H1 (cell line): ENCODE data around the gene CHST3. TPM values are rescaled to one million over a fixed set of nuclear protein-coding genes. Genes with fewer than 3 reads are reported as not detected.
A peak's percentile ranks its signal among the peaks of the same experiment; 100 is the strongest.

Experiments used
- ASH2L ChIP-seq: fragments of 200-600, 300-600 bp; sonication (generic); IDR thresholded peaks from one replicate; pipeline ENCODE4 v1.7.1; 2017; ENCODE audit warnings: low read length
- BCL11A ChIP-seq, 2 experiments: IDR thresholded peaks; one replicate each; pipeline ENCODE4 v1.6.1; 2011; ENCODE audit warnings: low read depth in 2 of 2, low read length in 2 of 2, mild to moderate bottlenecking in 2 of 2
- CBX5 ChIP-seq: fragments of 300-800, 300-1000 bp; sonication (generic); IDR thresholded peaks from 2 replicates; pipeline ENCODE4 v1.7.1; 2016; ENCODE audit warnings: antibody characterized with exemption, low read length, low read depth
- CBX8 ChIP-seq: fragments of 300-800, 300-1000 bp; sonication (generic); IDR thresholded peaks from 2 replicates; pipeline ENCODE4 v1.7.1; 2016; ENCODE audit warnings: low read depth, low read length, borderline replicate concordance
- CREB1 ChIP-seq: IDR thresholded peaks from 2 replicates; pipeline ENCODE4 v1.6.1; 2012; ENCODE audit warnings: inconsistent platforms
- EP300 ChIP-seq, 2 experiments: IDR thresholded peaks; 1 replicate in 1 of 2; 2 replicates in 1 of 2; pipeline ENCODE4 v1.6.1; 2011 to 2012; ENCODE audit warnings: low read depth in 2 of 2, low read length in 2 of 2, mild to moderate bottlenecking in 2 of 2, borderline replicate concordance in 1 of 2, inconsistent platforms in 1 of 2, moderate library complexity in 1 of 2
- EZH2 ChIP-seq: fragments of 200-600 bp; sonication (generic); IDR thresholded peaks from 2 replicates; pipeline ENCODE4 v1.7.1; 2012; ENCODE audit warnings: low read depth, mild to moderate bottlenecking, moderate library complexity, low read length, inconsistent platforms; ENCODE audit not compliant: severe bottlenecking
- GABPA ChIP-seq: IDR thresholded peaks from 2 replicates; pipeline ENCODE4 v1.6.1; 2011; ENCODE audit warnings: mild to moderate bottlenecking, low read length, moderate library complexity, borderline replicate concordance; ENCODE audit not compliant: insufficient read depth
- HDAC2 ChIP-seq, 2 experiments: fragments of 300-600 bp in 1 of 2; sonication (generic) in 1 of 2; IDR thresholded peaks; 2 replicates each; pipeline ENCODE4 v1.6.1; 2011 to 2012; ENCODE audit warnings: low read depth in 2 of 2, low read length in 2 of 2, mild to moderate bottlenecking in 2 of 2, moderate library complexity in 2 of 2, borderline replicate concordance in 1 of 2, inconsistent platforms in 1 of 2
- JUN ChIP-seq: IDR thresholded peaks from 2 replicates; pipeline ENCODE4 v1.6.1; 2011; ENCODE audit warnings: low read depth, mild to moderate bottlenecking, improper control_type of control experiment, low read length
- KDM1A ChIP-seq: fragments of 200-600, 300-600 bp; sonication (generic); IDR thresholded peaks from 2 replicates; pipeline ENCODE4 v1.7.1; 2016; ENCODE audit warnings: mild to moderate bottlenecking, low read length, borderline replicate concordance
- KDM5A ChIP-seq: fragments of 200-600 bp; IDR thresholded peaks from 2 replicates; pipeline ENCODE4 v1.7.1; 2012; ENCODE audit warnings: mild to moderate bottlenecking, low read length, inconsistent platforms, mixed read lengths
- NANOG ChIP-seq: IDR thresholded peaks from 2 replicates; pipeline ENCODE4 v1.6.1; 2011; ENCODE audit warnings: low read length, low read depth, mild to moderate bottlenecking, inconsistent platforms; ENCODE audit not compliant: insufficient read depth, poor library complexity, severe bottlenecking
- NRF1 ChIP-seq: IDR thresholded peaks from 2 replicates; pipeline ENCODE4 v1.6.1; 2011; ENCODE audit warnings: mild to moderate bottlenecking, low read depth, low read length, improper control_type of control experiment
- RAD21 ChIP-seq, 2 experiments: IDR thresholded peaks in 1 of 2; conservative IDR thresholded peaks in 1 of 2; 2 replicates each; pipeline ENCODE4 v1.6.1; 2011; ENCODE audit warnings: low read depth in 2 of 2, low read length in 2 of 2, improper control_type of control experiment in 1 of 2, inconsistent platforms in 1 of 2, mild to moderate bottlenecking in 1 of 2, moderate library complexity in 1 of 2
- RFX5 ChIP-seq: IDR thresholded peaks from 2 replicates; pipeline ENCODE4 v1.6.1; 2011; ENCODE audit warnings: low read depth, low read length, improper control_type of control experiment, borderline replicate concordance
- SIN3A ChIP-seq, 2 experiments: IDR thresholded peaks in 1 of 2; conservative IDR thresholded peaks in 1 of 2; 2 replicates each; pipeline ENCODE4 v1.6.1; 2011 to 2012; ENCODE audit warnings: low read length in 2 of 2, improper control_type of control experiment in 1 of 2, low read depth in 1 of 2, mild to moderate bottlenecking in 1 of 2
- SIX5 ChIP-seq: IDR thresholded peaks from 2 replicates; pipeline ENCODE4 v1.6.1; 2011; ENCODE audit warnings: mild to moderate bottlenecking, low read depth, low read length
- SP2 ChIP-seq: IDR thresholded peaks from 2 replicates; pipeline ENCODE4 v1.6.1; 2012; ENCODE audit warnings: mild to moderate bottlenecking, low read length, inconsistent platforms
- TAF1 ChIP-seq: IDR thresholded peaks from 2 replicates; pipeline ENCODE4 v1.6.1; 2011; ENCODE audit warnings: mild to moderate bottlenecking, low read depth, low read length
- TCF12 ChIP-seq: IDR thresholded peaks from 2 replicates; pipeline ENCODE4 v1.6.1; 2011; ENCODE audit warnings: low read depth, mild to moderate bottlenecking, low read length
- polyA plus RNA-seq, 7 experiments: library from polyadenylated mRNA; depleted of rRNA in 3 of 7; stranded (reverse) in 5 of 7; unstranded in 2 of 7; fragments of >200 nt in 5 of 7; fragments of 200-250 nt in 2 of 7; gene quantifications; 1 replicate in 5 of 7; 2 replicates in 1 of 7; 4 replicates in 1 of 7; pipeline versions ENCODE4 v1.2.1 to v1.2.3, GENCODE V29; 2011 to 2013; ENCODE audit warnings: missing spikeins in 2 of 7, mixed read lengths in 2 of 7
- total RNA-seq: library from RNA; stranded (reverse); fragmentation: NEBNext Ultra II Directional; extraction: Animal tissue kit (Norgen Biotek cat#: 25700); gene quantifications from 2 replicates; pipeline ENCODE4 v1.2.1, GENCODE V29; 2021
- TF ChIP-seq, protein P1 (sequence below): IDR thresholded peaks from 2 replicates; pipeline ENCODE4 v1.6.1; 2011; ENCODE audit warnings: low read length, improper control_type of control experiment

The CHST3 gene
- total and polyA plus RNA-seq, 2 of the 8 experiments (the other 6 are each of a cell fraction or from before 2014, with no cell fraction given), result 2.0 to 5.8 TPM

DNA sequence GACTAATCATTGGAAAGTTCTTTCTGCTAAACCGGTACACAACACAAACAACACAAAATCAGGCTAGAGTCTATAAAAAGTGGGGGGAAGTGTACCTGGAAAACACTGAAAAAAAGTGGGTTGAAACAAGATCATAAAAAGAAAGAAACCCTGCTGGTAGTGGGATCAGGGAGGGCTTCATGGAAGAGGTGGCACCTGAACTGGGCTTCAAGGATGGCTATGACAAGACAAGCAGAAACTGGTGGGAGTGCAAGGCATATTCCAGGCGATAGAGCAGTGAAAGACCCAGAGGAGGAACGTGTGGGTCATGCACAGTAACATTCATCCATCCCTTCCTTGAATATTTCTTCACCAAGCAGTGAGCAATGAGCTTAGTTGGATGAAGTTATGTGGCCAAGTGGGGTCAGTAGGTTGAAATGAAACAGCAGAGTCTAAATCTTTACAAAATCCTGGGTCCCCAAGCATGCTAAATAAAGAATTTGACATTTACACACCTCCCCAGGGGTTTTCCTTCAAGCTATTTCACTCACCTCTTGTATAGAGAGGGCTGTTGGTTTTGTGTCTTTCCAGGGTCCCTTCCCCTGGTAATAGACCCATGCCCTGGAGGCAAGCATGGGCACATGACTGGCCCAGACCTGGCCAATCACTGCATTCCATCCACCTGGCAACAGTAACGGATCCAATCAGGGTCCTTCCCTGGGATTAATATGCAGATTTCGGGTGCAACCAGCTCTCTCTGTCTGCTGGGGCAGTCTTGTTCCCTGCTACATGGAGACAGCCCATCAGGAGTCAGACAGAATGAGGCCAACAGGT lies 86.0 kb downstream of the CHST3 start (continued):
- TF ChIP-seq NANOG, result no peak
- TF ChIP-seq CBX5, result no peak
- TF ChIP-seq KDM5A, result no peak
- TF ChIP-seq SP2, result no peak
- no peak for TF ChIP-seq JUN
- TF ChIP-seq CREB1, result no peak
- TF ChIP-seq, protein P1, sequence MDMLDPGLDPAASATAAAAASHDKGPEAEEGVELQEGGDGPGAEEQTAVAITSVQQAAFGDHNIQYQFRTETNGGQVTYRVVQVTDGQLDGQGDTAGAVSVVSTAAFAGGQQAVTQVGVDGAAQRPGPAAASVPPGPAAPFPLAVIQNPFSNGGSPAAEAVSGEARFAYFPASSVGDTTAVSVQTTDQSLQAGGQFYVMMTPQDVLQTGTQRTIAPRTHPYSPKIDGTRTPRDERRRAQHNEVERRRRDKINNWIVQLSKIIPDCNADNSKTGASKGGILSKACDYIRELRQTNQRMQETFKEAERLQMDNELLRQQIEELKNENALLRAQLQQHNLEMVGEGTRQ, result peak; percentile 64
- TF ChIP-seq RAD21 (IDR thresholded peaks at IDR 0.05 in 1 of 2, conservative IDR thresholded peaks at IDR 0.05 in 1 of 2; ENCODE audit: low read depth in 2 of 2, low read length in 2 of 2), result no peak
- TF ChIP-seq CBX8, result no peak
- no peak for TF ChIP-seq ASH2L
- no peak for TF ChIP-seq NRF1
- no peak for TF ChIP-seq HDAC2 (IDR thresholded peaks at IDR 0.05; ENCODE audit: borderline replicate concordance in 1 of 2, low read depth in 2 of 2, low read length in 2 of 2)
- TF ChIP-seq RFX5, result peak; percentile 88
- TF ChIP-seq BCL11A (IDR thresholded peaks at IDR 0.05; ENCODE audit: low read depth in 2 of 2, low read length in 2 of 2), result no peak
- TF ChIP-seq EZH2, result no peak
- TF ChIP-seq SIN3A (conservative IDR thresholded peaks at IDR 0.05 in 1 of 2, IDR thresholded peaks at IDR 0.05 in 1 of 2; ENCODE audit: low read depth in 1 of 2, low read length in 2 of 2), result no peak
- TF ChIP-seq GABPA, result no peak
- no peak for TF ChIP-seq EP300 (IDR thresholded peaks at IDR 0.05; ENCODE audit: borderline replicate concordance in 1 of 2, low read depth in 2 of 2, low read length in 2 of 2)
- no peak for TF ChIP-seq TAF1
- TF ChIP-seq KDM1A, result no peak
- TF ChIP-seq TCF12, result no peak
- no peak for TF ChIP-seq SIX5
